Spleen (tissue), 11 donors: ENCODE measurements around the gene MAJIN. TPM values are rescaled to one million over a fixed set of nuclear protein-coding genes. Genes with fewer than 3 reads are reported as not detected.

Experiments used
- DNase-seq: peaks from one replicate; pipeline ENCODE4 v3.0.0-alpha.2; 2020
- H3K27ac ChIP-seq, 8 donors: fragments of 200-600 bp; sonication (generic) in 7 of 8; 1 replicate in 4 of 8; 2 replicates in 4 of 8; pipeline versions ENCODE4 v1.5.0 to v1.8.0; 2016 to 2021; ENCODE audit warnings: inconsistent platforms in 4 of 8, mild to moderate bottlenecking in 4 of 8, moderate library complexity in 1 of 8
- H3K27me3 ChIP-seq, 7 donors: fragments of 200-600 bp; sonication (generic) in 6 of 7; replicated peaks in 1 of 7; 1 replicate in 4 of 7; 2 replicates in 3 of 7; pipeline versions ENCODE4 v1.5.0 to v1.8.0; 2016 to 2021; ENCODE audit warnings: inconsistent platforms in 3 of 7, mild to moderate bottlenecking in 1 of 7
- H3K36me3 ChIP-seq, 6 donors: fragments of 200-600 bp; sonication (generic) in 5 of 6; 1 replicate in 4 of 6; 2 replicates in 2 of 6; pipeline versions ENCODE4 v1.5.0 to v1.8.0; 2016 to 2021; ENCODE audit warnings: inconsistent platforms in 2 of 6
- H3K4me1 ChIP-seq, 6 donors: fragments of 200-600 bp; sonication (generic) in 5 of 6; 1 replicate in 3 of 6; 2 replicates in 3 of 6; pipeline versions ENCODE4 v1.5.0 to v1.8.0; 2016 to 2021; ENCODE audit warnings: inconsistent platforms in 3 of 6
- H3K4me3 ChIP-seq, 8 donors: fragments of 200-600 bp; sonication (generic) in 7 of 8; 1 replicate in 4 of 8; 2 replicates in 4 of 8; pipeline versions ENCODE4 v1.5.0 to v1.8.0; 2016 to 2021; ENCODE audit warnings: inconsistent platforms in 4 of 8, mild to moderate bottlenecking in 4 of 8, moderate library complexity in 2 of 8
- H3K9me3 ChIP-seq, 8 donors: fragments of 200-600 bp; sonication (generic) in 7 of 8; 1 replicate in 4 of 8; 2 replicates in 4 of 8; pipeline versions ENCODE4 v1.5.0 to v1.8.0; 2016 to 2021; ENCODE audit warnings: inconsistent platforms in 4 of 8
- POLR2A ChIP-seq, 3 donors: fragments of 450-650 bp; IDR thresholded peaks; one replicate each; pipeline ENCODE4 v1.5.1; 2017; ENCODE audit warnings: antibody characterized with exemption in 3 of 3, mild to moderate bottlenecking in 1 of 3
- POLR2AphosphoS5 ChIP-seq, 3 donors: sonication (generic); formaldehyde crosslinking; IDR thresholded peaks; one replicate each; pipeline ENCODE4 v1.5.1; 2017; ENCODE audit warnings: antibody characterized with exemption in 3 of 3
- WGBS, 5 donors: extraction: QIAGEN DNeasy Blood & Tissue Kit in 3 of 5; methylation state at CpG; one replicate each; pipeline versions ENCODE4 v1.1.5 to v1.1.7; 2013 to 2018; 5-methylcytosine and 5-hydroxymethylcytosine counted together
- intact Hi-C: fragments of 100-400 bp; cut with DNase I; formaldehyde crosslinking; loops from one replicate; pipeline ENCODE4 v1.15.0; 2023; ENCODE audit warnings: low total_unique reads
- polyA plus RNA-seq, 3 donors: library from polyadenylated mRNA; stranded (reverse); fragments of 200-250 nt; gene quantifications; one replicate each; pipeline ENCODE4 v1.2.1, GENCODE V29; 2013
- total RNA-seq, 7 donors: library from RNA; depleted of rRNA in 3 of 7; stranded (reverse); fragments of >200 nt in 3 of 7; fragmentation: NEBNext Ultra II Directional in 4 of 7; extraction: Animal tissue kit (Norgen Biotek cat#: 25700) in 4 of 7; gene quantifications; one replicate each; pipeline versions ENCODE4 v1.1.0 to v1.2.1, GENCODE V29; 2016 to 2021
- TF ChIP-seq, protein P1 (sequence below), 11 experiments: fragments of 200-600 bp in 7 of 11; fragments of 450-650 bp in 4 of 11; sonication (generic) in 4 of 11; IDR thresholded peaks in 8 of 11; conservative IDR thresholded peaks in 3 of 11; 1 replicate in 7 of 11; 2 replicates in 4 of 11; pipeline versions ENCODE4 v1.4.0 to v1.8.0; 2016 to 2021; ENCODE audit warnings: antibody characterized with exemption in 11 of 11, inconsistent platforms in 4 of 11, mild to moderate bottlenecking in 1 of 11
- donor health status: healthy with polysubstance abuse.
- donor health status: DM: no; HTN: no; CAD: no; lungs with moderate emphysema.
- donor health status: DM: no; HTN: no; CAD: no.
- donor health status: Bipolar disorder and iron deficiency.
- donor health status: healthy.
- donor health status: DM: no; HTN: no; CAD: no.
- donor health status: DM: yes; HTN: yes; CAD: no.

The MAJIN gene
- total and polyA plus RNA-seq, 10 donors = 0.40 to 2.6 (median 0.87) TPM; not detected in 3

DNA sequence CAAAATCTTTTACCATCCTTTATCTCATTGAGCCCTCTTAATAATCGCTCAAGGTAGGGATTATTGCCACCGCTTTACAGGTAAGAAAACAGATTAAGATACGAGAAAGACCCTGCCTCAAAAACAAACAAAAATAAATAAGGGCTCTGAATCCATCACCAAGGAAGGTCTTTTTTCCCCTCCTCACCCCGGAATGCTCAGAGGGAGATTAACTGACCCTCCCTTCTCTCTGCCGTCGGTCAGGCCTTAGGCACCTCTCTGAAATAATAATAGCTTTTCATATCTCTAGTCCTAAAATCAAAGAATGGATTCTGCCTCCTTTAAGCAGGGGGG is 54.3 kb downstream of the MAJIN start:
- intact Hi-C loops = no loop called here
- no peaks in the 10 kb centered on the region for H3K9me3 ChIP-seq
- peaks cover 0 to 22% (median 17%) of the 10 kb centered on the region in 6 donors for H3K36me3 ChIP-seq
- DNase-seq = no peak
- no peaks in the 10 kb centered on the region for H3K27me3 ChIP-seq
- 14 to 26% (median 21%) methylated on average over 6 of the region's 6 CpGs for WGBS, 5 donors
- TF ChIP-seq POLR2AphosphoS5 (IDR thresholded peaks at IDR 0.05) (no peak), POLR2A (IDR thresholded peaks at IDR 0.05) (no peak)
- H3K27ac ChIP-seq = peak overlapping the region; percentile 64 to 95 (median 84)
- peaks cover 15 to 48% (median 31%) of the 10 kb centered on the region in 6 donors for H3K4me1 ChIP-seq
- H3K4me3 ChIP-seq = peak overlapping the region; percentile 33 to 94 (median 80)

DNA sequence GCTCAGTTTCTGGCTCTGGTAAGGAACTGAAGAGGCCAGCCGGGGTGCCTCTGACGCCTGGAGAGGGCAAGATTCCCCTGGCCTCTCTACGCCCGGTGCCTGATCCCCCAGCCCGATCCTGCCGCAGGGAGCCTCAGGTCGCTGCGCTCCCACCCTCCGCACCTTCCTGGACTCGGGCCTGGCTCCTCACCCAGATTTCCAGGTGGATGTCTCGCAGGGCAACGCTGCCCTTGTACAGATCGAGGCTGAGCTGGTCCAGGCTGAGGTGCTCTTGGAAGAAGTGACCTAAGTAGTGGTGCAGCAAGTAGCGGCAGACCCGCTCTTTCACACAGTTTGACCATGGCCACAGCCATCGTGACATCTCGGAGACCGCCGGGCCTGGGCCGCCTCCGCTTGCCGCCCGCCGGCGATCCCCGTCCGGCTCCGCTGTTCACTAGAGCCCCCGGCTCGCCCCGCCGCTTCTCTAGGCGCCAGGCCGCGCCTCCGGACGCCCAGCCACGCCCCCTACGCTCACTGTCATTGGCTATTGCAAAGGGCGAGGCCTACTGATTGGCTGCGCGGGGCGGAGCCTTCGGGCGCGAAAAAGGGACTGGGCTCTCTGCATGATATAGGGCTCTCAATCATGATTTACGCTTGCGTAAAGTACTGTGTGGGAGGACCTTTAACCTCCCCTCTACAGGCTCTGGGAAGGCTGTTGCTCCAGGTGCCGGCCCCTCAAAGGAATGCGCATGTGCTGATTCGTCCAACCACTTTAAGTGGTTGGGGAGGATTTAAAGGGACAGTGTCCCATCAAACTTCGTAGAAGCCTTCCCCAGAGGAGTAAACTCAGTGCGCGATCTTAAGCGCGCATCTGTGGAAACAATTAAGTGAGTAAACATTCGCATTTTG is 54.9 kb downstream of the MAJIN start, which contains the start of gene ATG2A:
TSS of gene ATG2A (minus strand) at position 435 of the 888 bp plus-strand sequence. CDS start at position 361, 74 bp downstream.
- 0 to 2% (median 0%) methylated on average over 28 to 57 of the region's 57 CpGs for WGBS, 5 donors
- Histone ChIP-seq H3K36me3 (peaks cover 0 to 28% (median 23%) of the 10 kb centered on the region in 6 donors), H3K27me3 (no peaks in the 10 kb centered on the region), H3K9me3 (no peaks in the 10 kb centered on the region), H3K4me1 (peaks cover 15 to 48% (median 31%) of the 10 kb centered on the region in 6 donors), H3K27ac (peak within 1 kb of the TSS; percentile 64 to 95 (median 86)), H3K4me3 (peak within 1 kb of the TSS; percentile 59 to 94 (median 80))
- intact Hi-C loops = no loop called here
- DNase-seq = peak; percentile 99
- TF ChIP-seq, protein P1, sequence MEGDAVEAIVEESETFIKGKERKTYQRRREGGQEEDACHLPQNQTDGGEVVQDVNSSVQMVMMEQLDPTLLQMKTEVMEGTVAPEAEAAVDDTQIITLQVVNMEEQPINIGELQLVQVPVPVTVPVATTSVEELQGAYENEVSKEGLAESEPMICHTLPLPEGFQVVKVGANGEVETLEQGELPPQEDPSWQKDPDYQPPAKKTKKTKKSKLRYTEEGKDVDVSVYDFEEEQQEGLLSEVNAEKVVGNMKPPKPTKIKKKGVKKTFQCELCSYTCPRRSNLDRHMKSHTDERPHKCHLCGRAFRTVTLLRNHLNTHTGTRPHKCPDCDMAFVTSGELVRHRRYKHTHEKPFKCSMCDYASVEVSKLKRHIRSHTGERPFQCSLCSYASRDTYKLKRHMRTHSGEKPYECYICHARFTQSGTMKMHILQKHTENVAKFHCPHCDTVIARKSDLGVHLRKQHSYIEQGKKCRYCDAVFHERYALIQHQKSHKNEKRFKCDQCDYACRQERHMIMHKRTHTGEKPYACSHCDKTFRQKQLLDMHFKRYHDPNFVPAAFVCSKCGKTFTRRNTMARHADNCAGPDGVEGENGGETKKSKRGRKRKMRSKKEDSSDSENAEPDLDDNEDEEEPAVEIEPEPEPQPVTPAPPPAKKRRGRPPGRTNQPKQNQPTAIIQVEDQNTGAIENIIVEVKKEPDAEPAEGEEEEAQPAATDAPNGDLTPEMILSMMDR (IDR thresholded peaks at IDR 0.05 in 8 of 11, conservative IDR thresholded peaks at IDR 0.05 in 3 of 11) = peak in 3 of 11 experiments; percentile 19 to 41 (median 26)
- TF ChIP-seq POLR2AphosphoS5 (IDR thresholded peaks at IDR 0.05) (peak; percentile 94 to 97 (median 96)), POLR2A (IDR thresholded peaks at IDR 0.05) (peak in 2 of 3 donors; percentile 42 to 91)

DNA sequence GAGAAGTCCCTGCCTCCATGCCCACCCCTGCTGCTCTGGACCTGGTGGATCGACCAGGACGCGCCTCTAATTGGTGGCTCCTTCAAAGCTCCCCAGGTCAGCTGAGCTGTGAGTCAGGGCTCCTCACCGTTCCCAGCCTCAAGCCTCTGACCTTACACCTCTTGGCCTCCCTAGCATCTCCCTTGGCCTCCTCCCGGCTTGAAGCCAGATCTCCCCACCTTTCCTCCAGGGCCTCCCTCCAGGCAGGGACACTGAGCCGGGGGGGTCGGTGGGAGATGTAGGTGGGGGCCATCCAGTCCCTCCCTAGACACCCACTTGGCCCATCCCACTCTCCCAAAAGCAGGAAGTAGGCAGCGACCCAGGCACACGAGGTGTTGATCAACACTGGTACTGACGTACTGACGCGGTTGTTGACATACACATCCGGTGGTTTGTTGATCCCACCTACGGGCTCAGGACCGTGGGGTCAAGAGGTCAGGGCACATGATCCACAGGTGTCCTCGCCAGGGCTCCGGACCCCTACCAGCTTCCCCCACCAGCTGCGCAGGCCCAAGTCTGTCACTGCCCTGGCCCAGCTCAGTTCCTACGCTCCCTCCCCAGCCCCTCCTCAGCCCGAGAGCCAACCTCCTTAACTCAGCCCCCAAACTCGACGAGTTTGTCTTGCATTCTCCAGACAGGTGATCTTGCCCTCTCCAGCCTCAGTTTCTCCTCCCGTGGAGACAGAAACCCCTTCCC is 55.7 kb downstream of the MAJIN start:
- WGBS, 5 donors = 11 to 15% (median 12%) methylated on average over 15 to 23 of the region's 23 CpGs
- intact Hi-C loops = no loop called here
- H3K36me3 ChIP-seq = peaks cover 5 to 37% (median 31%) of the 10 kb centered on the region in 6 donors
- peak; percentile 89 for DNase-seq
- H3K27me3 ChIP-seq = no peaks in the 10 kb centered on the region
- peak overlapping the region; percentile 64 to 95 (median 86) for H3K27ac ChIP-seq
- TF ChIP-seq, protein P1 (IDR thresholded peaks at IDR 0.05 in 8 of 11, conservative IDR thresholded peaks at IDR 0.05 in 3 of 11) = no peak
- TF ChIP-seq POLR2AphosphoS5 (IDR thresholded peaks at IDR 0.05) = peak; percentile 8 to 70 (median 39)
- H3K4me1 ChIP-seq = peaks cover 15 to 48% (median 31%) of the 10 kb centered on the region in 6 donors
- H3K4me3 ChIP-seq = peak overlapping the region; percentile 59 to 94 (median 80)
- H3K9me3 ChIP-seq = no peaks in the 10 kb centered on the region

DNA sequence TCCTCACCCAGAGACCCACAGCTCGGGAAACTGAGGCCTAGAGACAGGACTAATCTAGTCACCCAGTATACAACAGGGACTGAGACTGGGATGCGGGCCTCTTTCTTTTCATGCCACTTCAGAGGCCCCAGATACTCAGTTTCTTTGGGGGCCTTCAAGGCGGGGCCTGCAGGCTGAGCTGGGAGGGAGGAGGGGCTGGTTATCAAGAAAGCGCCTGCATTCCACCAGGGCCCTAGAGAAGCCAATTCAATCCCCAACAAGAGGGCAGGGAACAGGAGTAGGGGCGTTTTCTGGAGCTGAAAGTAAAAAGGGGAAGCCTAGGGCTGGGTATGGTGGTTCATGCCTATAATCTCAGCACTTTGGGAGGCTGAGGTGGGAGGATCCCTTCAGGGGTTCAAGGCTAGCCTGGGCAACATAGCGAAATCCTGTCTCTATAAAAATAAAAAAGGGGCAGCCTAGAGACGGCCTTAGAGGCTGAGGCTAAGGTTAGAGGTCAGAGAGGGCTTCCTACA is 56.5 kb downstream of the MAJIN start:
- H3K4me1 ChIP-seq = peaks cover 15 to 48% (median 31%) of the 10 kb centered on the region in 6 donors
- intact Hi-C loops = no loop called here
- TF ChIP-seq, protein P1 (IDR thresholded peaks at IDR 0.05 in 8 of 11, conservative IDR thresholded peaks at IDR 0.05 in 3 of 11) = no peak
- TF ChIP-seq POLR2AphosphoS5 (IDR thresholded peaks at IDR 0.05) = no peak
- TF ChIP-seq POLR2A (IDR thresholded peaks at IDR 0.05) = no peak
- H3K9me3 ChIP-seq = no peaks in the 10 kb centered on the region
- H3K4me3 ChIP-seq = peak overlapping the region in 4 of 8 donors; percentile 59 to 94 (median 82)
- H3K36me3 ChIP-seq = peaks cover 9 to 44% (median 39%) of the 10 kb centered on the region in 6 donors
- peak overlapping the region in 6 of 8 donors; percentile 83 to 95 (median 86) for H3K27ac ChIP-seq
- 69 to 86% (median 82%) methylated on average over 7 of the region's 7 CpGs for WGBS, 5 donors
- no peak for DNase-seq
- no peaks in the 10 kb centered on the region for H3K27me3 ChIP-seq
